Astrocyte of the hippocampus (primary cell): Measurements from ENCODE around the gene CDC16.
"Not testable (repeated sequence)": the region's sequence is repeated elsewhere in the genome, so short reads cannot be mapped to it uniquely, and the experiment has no call there.

Experiments
- DNase-seq: peaks from one replicate; pipeline ENCODE4 v3.0.0; 2011; ENCODE audit warnings: low read depth, low spot score

Gene CDC16

GRCh38 chr13:114261328-114261965 is 26.8 kb downstream of the CDC16 start:
- no peak for DNase-seq

DNA sequence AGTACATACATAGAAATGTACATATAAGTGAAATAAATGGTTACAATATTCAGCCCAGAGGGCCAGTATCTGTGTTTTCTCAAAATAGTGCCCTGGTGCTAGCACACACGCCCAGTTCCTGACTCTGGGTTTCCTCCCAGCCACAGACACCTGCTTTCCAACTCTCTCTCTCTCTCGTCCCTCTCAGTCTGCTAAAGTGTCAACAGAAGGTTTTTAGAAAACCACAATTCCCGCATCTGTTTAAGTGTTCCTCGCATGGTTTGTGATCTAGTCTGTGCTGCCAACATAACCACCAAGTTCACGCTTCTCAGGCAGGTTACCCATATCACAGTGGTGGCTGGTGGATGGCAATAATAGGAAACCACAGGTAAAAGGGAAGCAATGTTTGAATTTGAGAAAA is 28.9 kb downstream of the CDC16 start:
- peak; percentile 39 for DNase-seq

DNA sequence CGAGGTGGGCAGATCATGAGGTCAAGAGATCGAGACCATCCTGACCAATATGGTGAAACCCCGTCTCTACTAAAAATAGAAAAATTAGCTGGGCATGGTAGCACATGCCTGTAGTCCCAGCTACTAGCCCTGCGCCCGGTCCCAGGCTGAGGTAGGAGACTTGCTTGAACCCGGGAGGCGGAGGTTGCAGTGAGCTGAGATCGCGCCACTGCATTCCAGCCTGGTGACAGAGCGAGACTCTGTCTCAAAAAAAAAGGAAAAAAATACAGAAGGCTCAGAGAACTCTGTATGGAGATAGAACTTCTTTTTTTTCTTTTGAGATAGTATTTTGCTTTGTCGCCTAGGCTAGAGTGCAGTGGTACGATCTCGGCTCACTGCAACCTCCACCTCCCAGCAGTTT is 29.6 kb downstream of the CDC16 start:
- DNase-seq = not testable (repeated sequence)

DNA sequence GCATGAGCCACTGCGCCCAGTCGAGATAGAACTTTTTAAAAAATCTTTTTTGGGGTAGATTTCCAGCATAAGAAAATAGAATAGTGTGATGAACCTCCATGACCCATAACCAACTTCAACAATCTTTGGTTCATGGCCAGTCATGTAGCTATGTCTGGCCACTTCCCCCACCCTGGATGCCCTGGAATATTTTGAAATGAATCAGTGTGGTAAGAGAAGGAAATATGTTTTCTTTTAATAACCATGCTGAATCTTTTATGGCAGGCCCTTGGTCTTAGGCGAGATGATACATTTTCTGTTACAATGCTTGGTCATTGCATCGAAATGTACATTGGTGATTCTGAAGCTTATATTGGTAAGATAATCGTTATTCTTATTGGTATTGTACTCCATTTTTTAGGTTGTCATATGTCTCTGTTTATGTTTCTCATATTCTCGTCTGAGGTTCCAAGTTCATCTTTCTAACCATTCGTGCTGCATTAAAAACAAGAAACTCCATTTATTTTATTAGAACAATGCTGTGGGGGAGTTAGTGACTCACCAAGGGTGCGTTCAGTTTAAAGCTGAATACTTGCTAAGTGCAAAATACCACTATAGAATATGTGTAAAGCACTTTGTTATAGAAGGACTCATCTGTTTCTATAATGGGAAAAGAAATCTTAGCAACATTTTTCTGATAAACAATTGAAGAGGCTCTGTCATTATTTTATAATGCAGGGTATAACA is 30.4 kb downstream of the CDC16 start:
- peak; percentile 49 for DNase-seq

DNA sequence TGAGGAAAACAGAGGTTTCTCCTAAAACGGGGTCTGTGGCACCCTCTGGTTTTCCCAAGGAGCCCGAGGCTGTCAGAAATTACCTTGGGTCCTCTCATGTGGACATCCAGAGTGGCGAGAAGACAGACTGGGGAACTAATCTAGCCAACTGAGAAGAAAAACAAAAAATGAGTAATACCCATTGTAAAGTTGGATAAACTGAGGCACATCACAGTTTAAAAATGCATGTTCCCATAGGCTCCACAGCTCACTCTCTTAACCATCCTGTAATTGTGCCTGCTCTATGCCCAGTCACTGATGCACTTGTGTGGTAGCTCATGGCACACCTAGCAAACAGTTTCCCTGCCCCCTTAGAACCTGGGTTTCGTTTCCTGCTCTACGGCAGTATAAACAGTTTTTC is 31.5 kb downstream of the CDC16 start:
- DNase-seq = no peak

DNA sequence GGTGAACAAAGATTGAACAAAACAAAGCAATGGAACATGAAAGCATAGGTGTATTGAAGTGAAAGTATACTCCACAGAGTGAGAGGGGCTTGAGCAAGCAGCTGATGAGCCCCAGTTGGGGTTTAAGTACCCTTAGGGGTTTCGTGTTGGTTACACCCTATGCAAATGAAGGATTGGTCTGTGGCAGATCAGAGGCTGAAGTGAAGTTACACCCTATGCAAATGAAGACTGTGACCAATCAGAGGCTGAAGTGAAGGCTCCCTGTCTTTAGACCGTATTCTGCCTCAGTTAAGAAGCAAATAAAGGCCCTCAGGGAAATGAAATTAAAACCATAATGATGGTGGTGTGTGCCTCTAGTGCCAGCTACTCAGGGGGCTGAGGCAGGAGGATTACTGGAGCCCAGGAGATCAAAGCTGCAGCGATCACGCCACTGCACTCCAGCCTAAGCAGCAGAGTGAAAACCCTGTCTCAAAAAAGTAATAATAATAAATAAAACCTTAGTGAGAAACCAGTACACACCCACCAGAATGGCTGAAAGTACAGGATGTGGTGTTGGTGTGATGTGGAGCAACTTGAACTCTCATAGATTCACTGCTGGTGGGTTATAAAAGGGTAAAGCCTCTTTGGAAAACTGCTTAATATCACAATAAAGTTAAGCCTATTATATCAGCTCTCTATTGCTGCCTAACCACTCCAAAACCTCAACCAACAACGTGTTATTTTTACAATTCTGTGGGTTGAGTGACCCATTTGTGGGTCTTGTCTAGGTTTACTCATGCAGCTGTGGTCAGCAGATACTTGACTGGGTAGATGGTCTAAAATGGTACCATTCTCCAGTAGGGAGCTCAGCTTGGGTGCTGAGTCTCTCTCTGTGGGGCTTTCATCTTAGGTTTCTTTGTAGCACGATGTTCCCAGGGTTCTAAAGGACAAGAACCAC is 33.9 kb downstream of the CDC16 start:
- DNase-seq = peak; percentile 38

DNA sequence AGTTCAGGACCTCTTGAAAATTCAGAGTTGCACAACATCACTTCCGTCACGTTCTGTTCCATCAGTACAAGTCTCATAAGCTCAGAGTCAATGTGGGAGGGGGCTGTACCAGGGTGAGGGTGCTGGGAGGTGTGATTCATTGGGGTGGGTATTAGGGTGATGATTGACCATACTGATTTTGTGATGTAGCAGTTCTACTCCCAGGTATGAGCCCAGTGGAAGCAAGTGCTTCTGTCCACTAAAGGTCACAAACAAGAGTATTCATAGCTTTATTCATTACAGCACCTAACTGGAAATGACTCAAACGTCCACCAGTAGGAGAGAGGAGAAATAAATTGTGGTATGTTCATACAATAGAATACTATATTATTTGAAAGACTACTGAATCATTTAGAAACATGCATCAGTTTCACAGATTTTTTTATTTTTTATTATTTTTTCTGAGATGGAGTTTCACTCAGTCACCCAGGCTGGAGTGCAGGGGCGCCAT is 34.6 kb downstream of the CDC16 start:
- no peak for DNase-seq

DNA sequence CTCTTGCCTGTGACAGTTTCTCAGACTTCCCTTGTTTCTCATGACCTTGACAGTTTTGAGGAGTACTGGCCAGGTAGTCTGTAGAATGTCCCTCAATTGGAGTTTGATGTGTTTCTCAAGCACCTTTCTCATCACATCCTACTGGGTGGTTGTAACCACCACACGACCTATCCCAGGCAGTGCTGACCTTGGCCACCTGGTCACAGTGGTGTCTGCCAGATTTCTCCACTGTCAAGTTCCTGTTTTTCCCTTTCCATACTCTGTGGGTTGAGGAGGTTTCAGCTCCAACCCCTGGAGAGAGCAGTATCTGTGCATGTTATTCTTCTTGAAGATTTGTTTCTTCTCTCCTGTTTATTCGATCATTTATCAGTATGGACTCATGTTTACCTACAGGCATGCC is 38.3 kb downstream of the CDC16 start:
- no peak for DNase-seq

- DNase-seq = no peak
These were observed 40.6 kb downstream of the CDC16 start for GRCh38 chr13:114275304-114275703.

DNA sequence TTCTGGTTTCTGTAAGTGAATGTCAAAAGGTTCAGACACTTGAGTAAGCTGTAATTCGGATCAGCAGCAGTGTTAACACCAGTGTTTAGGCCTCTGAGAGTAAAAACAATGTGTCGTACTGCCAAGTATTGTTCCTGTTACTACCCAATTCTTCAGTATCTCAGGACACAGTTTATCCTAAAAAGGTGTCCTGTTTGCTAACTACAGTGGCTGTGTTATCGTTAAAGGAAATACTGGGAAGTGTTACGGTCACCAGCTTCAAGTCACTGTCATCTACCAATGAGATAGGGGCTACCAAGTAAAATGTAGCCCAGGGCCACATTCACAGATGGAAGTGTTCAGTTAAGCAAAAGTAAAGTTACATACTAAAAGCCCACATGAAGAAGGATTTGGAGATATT is 44.4 kb downstream of the CDC16 start:
- no peak for DNase-seq

DNA sequence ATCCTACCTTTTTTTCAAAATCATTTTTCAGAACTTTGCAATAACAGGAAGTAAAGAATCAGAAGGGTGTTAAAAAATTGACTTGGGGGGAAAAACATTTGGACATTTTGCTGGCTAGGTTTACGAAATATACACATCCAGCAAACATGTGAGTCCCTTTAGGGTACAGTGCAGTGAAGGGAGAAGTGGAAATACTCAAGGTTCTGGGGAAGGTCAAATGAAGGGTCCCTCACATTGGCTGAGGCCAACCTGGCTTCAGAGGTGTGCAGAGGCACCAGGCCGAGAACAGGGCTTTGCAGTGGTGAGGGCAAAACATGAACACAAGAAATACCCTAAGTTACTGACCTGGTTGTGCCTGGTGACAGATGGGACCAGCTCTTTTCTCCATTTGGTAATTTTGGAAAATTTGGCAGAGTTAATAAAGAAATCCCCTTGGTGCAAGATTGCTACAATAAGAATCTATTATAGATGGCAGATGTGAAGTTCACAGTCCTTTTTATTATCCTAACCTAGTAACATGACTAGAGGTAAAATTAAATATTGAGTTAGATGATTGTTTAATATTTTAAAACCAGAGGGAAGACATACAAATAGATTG is 45.2 kb downstream of the CDC16 start:
- no peak for DNase-seq

GRCh38 chr13:114281351-114282040 is 46.8 kb downstream of the CDC16 start, which contains the start of gene UPF3A:
Gene UPF3A (plus strand): TSS chr13:114281601. CDS start chr13:114281640, 39 bp downstream.
- DNase-seq = peak; percentile 97

DNA sequence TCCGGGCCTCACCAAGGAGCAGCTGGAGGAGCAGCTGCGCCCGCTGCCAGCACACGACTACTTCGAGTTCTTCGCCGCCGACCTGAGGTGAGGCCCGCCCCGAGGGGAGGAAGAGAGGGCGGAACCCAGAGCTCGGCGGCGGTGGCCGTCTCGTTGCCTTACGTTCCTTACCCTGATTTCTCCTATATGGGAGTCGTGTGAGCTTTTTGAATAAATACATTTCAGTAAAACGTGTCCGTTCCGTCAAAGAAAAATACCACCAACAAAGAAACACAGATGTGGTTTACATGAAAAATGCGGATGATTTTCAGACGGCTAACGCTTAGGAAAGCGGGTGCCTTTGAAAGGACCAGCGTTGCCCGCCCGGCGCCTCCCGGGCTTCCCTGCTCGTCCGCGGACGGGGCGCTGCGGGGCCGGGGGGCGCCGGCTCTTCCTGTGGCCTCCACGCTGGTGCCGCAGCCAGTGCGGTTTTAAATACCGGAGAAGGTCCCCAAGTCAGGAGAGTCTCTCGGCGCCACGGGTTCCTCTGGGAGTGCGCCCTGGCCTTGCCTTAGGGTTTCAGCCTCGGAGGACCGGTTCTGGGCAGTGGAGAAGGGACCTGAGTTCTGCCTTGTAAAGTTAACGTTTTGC is 47.5 kb downstream of the CDC16 start:
- peak; percentile 85 for DNase-seq

DNA sequence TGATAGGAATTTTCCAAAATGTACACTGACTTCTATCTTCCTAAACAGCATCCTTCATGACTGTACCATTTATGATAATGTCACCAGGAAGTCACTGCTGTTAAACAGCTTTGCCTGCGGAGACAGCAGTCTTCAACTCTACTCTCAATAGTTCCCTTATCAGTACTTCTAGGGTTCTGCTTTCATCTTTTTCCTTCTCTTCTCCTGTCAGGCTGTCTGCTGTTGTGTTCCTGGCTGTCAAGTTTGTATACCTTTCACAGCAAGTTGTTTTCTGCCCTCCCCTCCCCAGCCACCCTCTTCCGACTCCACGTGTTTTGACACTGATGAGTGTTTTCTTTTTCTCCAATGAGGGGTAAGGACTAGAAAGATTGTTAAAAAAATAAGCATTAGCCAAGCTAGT is 48.9 kb downstream of the CDC16 start:
- DNase-seq = no peak

- DNase-seq = no peak
These were observed 50.0 kb downstream of the CDC16 start for GRCh38 chr13:114284680-114285079.

DNA sequence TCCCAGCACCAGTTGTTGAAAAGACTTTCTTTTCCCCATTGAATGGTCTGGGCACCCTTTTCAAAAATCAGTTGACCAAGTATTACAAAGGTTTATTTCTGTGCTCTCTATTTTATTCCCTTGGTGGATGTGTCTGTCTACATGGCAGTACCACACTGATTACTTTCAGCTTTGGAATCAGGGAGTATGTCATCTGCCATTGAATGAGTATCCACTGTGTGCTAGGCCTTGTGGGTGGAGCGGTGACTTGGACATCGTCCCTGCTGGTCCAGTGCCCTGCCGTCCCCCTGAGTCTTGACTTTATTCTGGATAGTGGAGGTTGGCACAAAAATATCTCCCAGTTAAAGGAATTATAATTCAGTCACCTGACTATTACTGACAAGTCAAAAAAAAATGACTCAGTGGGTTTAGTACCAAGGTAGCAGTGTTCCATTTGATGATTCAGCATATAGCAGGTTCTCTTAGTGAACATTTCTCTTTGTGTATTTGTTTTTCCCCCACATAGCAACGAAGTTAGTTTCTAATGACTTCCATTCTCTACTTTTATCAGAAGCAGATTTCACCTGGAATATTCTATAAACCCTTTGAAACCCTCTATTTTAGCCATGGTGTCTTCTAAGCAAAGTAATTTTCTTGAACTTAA is 50.6 kb downstream of the CDC16 start:
- DNase-seq = peak; percentile 42

GRCh38 chr13:114286808-114287207 is 52.1 kb downstream of the CDC16 start:
- peak; percentile 85 for DNase-seq

DNA sequence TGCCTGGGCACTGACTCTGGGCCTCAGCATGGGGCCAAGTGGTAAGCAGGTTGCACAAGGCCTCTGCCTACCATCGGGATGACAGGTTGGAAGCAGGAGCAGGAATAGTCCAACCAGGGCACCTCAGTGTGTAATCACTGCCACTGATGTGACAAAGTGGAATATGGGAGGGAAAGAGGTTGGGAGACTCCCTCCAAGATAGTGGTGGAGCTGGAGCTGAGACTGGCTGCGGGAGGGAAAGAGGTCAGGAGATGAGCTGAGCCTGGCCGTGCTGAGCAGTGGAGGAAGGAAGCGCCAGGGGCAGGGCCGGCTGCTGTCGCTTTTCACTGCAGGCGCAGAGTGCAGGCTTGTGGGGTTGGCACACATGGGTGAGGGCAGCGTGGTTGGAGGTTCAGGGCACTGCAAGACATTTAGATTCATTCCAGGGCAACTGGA is 53.5 kb downstream of the CDC16 start:
- DNase-seq = no peak

- DNase-seq = no peak
These were observed 61.8 kb downstream of the CDC16 start for GRCh38 chr13:114296448-114296847.

DNA sequence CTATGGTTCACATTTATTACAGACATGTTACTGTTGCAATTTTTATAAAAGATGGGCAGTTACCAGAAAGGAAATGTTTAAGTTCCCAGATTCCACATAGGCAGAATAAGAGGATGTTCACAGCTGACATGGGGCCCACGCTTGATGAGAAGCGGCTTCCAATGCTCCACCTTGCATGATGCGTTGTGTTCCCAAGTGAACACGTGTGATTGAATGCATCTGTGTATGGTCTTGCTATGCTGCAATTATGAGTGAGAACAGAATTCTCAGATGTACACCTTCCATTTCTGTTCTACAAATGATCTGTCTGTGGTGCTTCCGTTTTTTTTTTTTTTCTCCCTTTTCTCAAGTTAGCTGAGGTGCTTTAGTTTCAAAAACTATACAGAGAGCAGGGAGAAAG is 62.2 kb downstream of the CDC16 start:
- no peak for DNase-seq
